Activated CD4-positive, alpha-beta memory T cell treated with anti-CD3 and anti-CD28 coated beads for 36 hours (primary cell): ENCODE measurements around the gene RPS19. TPM values are rescaled to one million over a fixed set of nuclear protein-coding genes. Genes with fewer than 3 reads are reported as not detected.

ENCODE experiments used
- CTCF ChIA-PET: fragments of 350-600 bp; sonication (Branson Sonifier 250); formaldehyde crosslinking; loops from one replicate; lab custom pipeline; 2021; ENCODE audit warnings: antibody characterized with exemption, inconsistent platforms; lab: Charles Lee
- POLR2A ChIA-PET: fragments of 350-600 bp; sonication (Branson Sonifier 250); formaldehyde crosslinking; loops from one replicate; lab custom pipeline; 2021; ENCODE audit warnings: antibody characterized with exemption; lab: Charles Lee
- DNase-seq: peaks from one replicate; pipeline ENCODE4 v3.0.0-alpha.2; 2020
- H3K27ac Mint-ChIP-seq: one replicate; pipeline ENCODE4 v1.8.0; 2021; ENCODE audit warnings: mixed read lengths
- H3K27me3 Mint-ChIP-seq: one replicate; pipeline ENCODE4 v1.8.0; 2021; ENCODE audit warnings: mixed read lengths
- H3K36me3 Mint-ChIP-seq: one replicate; pipeline ENCODE4 v1.8.0; 2021; ENCODE audit warnings: mixed read lengths
- H3K4me1 Mint-ChIP-seq: one replicate; pipeline ENCODE4 v1.8.0; 2021; ENCODE audit warnings: low read depth, mixed read lengths
- H3K4me3 Mint-ChIP-seq: one replicate; pipeline ENCODE4 v1.8.0; 2021; ENCODE audit warnings: mild to moderate bottlenecking, mixed read lengths
- H3K9me3 Mint-ChIP-seq: one replicate; pipeline ENCODE4 v1.8.0; 2021; ENCODE audit warnings: mixed read lengths
- intact Hi-C: fragments of 100-400 bp; cut with micrococcal nuclease; formaldehyde crosslinking; loops from one replicate; pipeline ENCODE4 v1.15.1; 2023
- total RNA-seq, 2 experiments: library from RNA; stranded (reverse); gene quantifications; one replicate each; pipeline ENCODE4 v1.2.3, GENCODE V29; 2021

The RPS19 gene
- total RNA-seq, 2 experiments from 2014 or later = 3,181 to 3,314 TPM

- H3K27me3 Mint-ChIP-seq = no peaks in the 10 kb centered on the region
- H3K4me1 Mint-ChIP-seq = no peaks in the 10 kb centered on the region
- H3K4me3 Mint-ChIP-seq = no peak within 1 kb of the TSS
Observed at GRCh38 chr19:41844601-41845000, 15.5 kb upstream of the RPS19 start, which contains the start of gene LYPD4. LYPD4 (minus strand) TSS chr19:41844683; CDS start chr19:41839285, 5,398 bp downstream.

GRCh38 chr19:41845001-41845050, 15.2 kb upstream of the RPS19 start, which contains the start of gene DMRTC2:
DMRTC2 (plus strand) TSS chr19:41845042; CDS start chr19:41847429, 2,387 bp downstream.
- Mint-ChIP-seq H3K4me1 (no peaks in the 10 kb centered on the region), H3K27ac (no peak within 1 kb of the TSS), H3K27me3 (no peaks in the 10 kb centered on the region), H3K36me3 (no peaks in the 10 kb centered on the region), H3K4me3 (no peak within 1 kb of the TSS), H3K9me3 (no peaks in the 10 kb centered on the region)
- no peak for DNase-seq
- intact Hi-C loops = no loop called here
- ChIA-PET POLR2A (no interaction called here), CTCF (interaction anchor here (1.0 kb wide), 1 partner anchor 9 kb away, joined by 4 read pairs; no protein-coding TSS in a partner anchor)

More at GRCh38 chr19:41844601-41845000, 15.5 kb upstream of the RPS19 start, which contains the start of gene LYPD4:
- Mint-ChIP-seq H3K9me3 (no peaks in the 10 kb centered on the region), H3K27ac (no peak within 1 kb of the TSS), H3K36me3 (no peaks in the 10 kb centered on the region)
- no peak for DNase-seq
- ChIA-PET POLR2A (no interaction called here), CTCF (interaction anchor here (1.0 kb wide), 1 partner anchor 8 kb away, joined by 4 read pairs; no protein-coding TSS in a partner anchor)
- intact Hi-C loops = no loop called here

- no peak for DNase-seq
- Mint-ChIP-seq H3K27me3 (no peaks in the 10 kb centered on the region), H3K9me3 (no peaks in the 10 kb centered on the region), H3K36me3 (no peaks in the 10 kb centered on the region), H3K4me3 (no peak overlapping the region), H3K27ac (no peak overlapping the region), H3K4me1 (no peaks in the 10 kb centered on the region)
- ChIA-PET POLR2A (no interaction called here), CTCF (interaction anchor here (1.0 kb wide), 1 partner anchor 9 kb away, joined by 4 read pairs; no protein-coding TSS in a partner anchor)
- intact Hi-C loops = no loop called here
Observed at GRCh38 chr19:41845051-41845590, 14.9 kb upstream of the RPS19 start.

GRCh38 chr19:41847351-41848105, 12.5 kb upstream of the RPS19 start:
- ChIA-PET CTCF (interaction anchor here (0.5 to 1.2 kb wide), 2 partner anchors 11 to 261 kb away, joined by 3 to 5 read pairs; no protein-coding TSS in a partner anchor), POLR2A (no interaction called here)
- Mint-ChIP-seq H3K36me3 (no peaks in the 10 kb centered on the region), H3K27ac (no peak overlapping the region), H3K27me3 (peaks cover 5% of the 10 kb centered on the region), H3K9me3 (no peaks in the 10 kb centered on the region), H3K4me3 (no peak overlapping the region), H3K4me1 (no peaks in the 10 kb centered on the region)
- intact Hi-C loops = no loop called here
- DNase-seq = no peak

GRCh38 chr19:41848666-41849065, 11.4 kb upstream of the RPS19 start:
- POLR2A ChIA-PET = no interaction called here

GRCh38 chr19:41849067-41849466, 11.0 kb upstream of the RPS19 start:
- H3K4me3 Mint-ChIP-seq = no peak overlapping the region
- POLR2A ChIA-PET = no interaction called here
- intact Hi-C loops = no loop called here
- no peak for DNase-seq
- H3K27ac Mint-ChIP-seq = no peak overlapping the region
- peaks cover 5% of the 10 kb centered on the region for H3K27me3 Mint-ChIP-seq
- H3K36me3 Mint-ChIP-seq = no peaks in the 10 kb centered on the region
- CTCF ChIA-PET = interaction anchor here (2.9 kb wide), 1 partner anchor 10 kb away, joined by 18 read pairs; the partner anchor contains the start of gene RPS19
- H3K9me3 Mint-ChIP-seq = no peaks in the 10 kb centered on the region
- no peaks in the 10 kb centered on the region for H3K4me1 Mint-ChIP-seq

More at GRCh38 chr19:41848666-41849065, 11.4 kb upstream of the RPS19 start:
- Mint-ChIP-seq H3K9me3 (no peaks in the 10 kb centered on the region), H3K4me3 (no peak overlapping the region), H3K27ac (no peak overlapping the region), H3K4me1 (no peaks in the 10 kb centered on the region), H3K27me3 (peaks cover 5% of the 10 kb centered on the region), H3K36me3 (no peaks in the 10 kb centered on the region)
- CTCF ChIA-PET = interaction anchor here (2.9 kb wide), 1 partner anchor 10 kb away, joined by 18 read pairs; the partner anchor contains the start of gene RPS19
- DNase-seq = no peak
- intact Hi-C loops = no loop called here

- Mint-ChIP-seq H3K27me3 (peaks cover 10% of the 10 kb centered on the region), H3K9me3 (no peaks in the 10 kb centered on the region), H3K27ac (no peak overlapping the region), H3K4me3 (no peak overlapping the region), H3K36me3 (no peaks in the 10 kb centered on the region), H3K4me1 (no peaks in the 10 kb centered on the region)
- intact Hi-C loops = no loop called here
- DNase-seq = no peak
- CTCF ChIA-PET = interaction anchor here (0.9 to 3.4 kb wide), 4 partner anchors 9 to 57 kb away, joined by 3 to 18 read pairs (median 9); partner anchors contain the start of gene RPS19
- POLR2A ChIA-PET = no interaction called here
Observed at GRCh38 chr19:41850381-41850780, 9.7 kb upstream of the RPS19 start.

- no peaks in the 10 kb centered on the region for H3K36me3 Mint-ChIP-seq
- CTCF ChIA-PET = interaction anchor here (0.6 to 3.4 kb wide), 5 partner anchors 8 to 1445 kb away, joined by 3 to 18 read pairs (median 8); partner anchors contain the start of gene RPS19
- DNase-seq = no peak
- H3K9me3 Mint-ChIP-seq = no peaks in the 10 kb centered on the region
- intact Hi-C loops = no loop called here
- no peak overlapping the region for H3K4me3 Mint-ChIP-seq
- no peaks in the 10 kb centered on the region for H3K4me1 Mint-ChIP-seq
- peaks cover 10% of the 10 kb centered on the region for H3K27me3 Mint-ChIP-seq
- POLR2A ChIA-PET = no interaction called here
- H3K27ac Mint-ChIP-seq = no peak overlapping the region
Observed at GRCh38 chr19:41851456-41851855, 8.6 kb upstream of the RPS19 start.

GRCh38 chr19:41853344-41853743, 6.7 kb upstream of the RPS19 start:
- ChIA-PET POLR2A (no interaction called here), CTCF (interaction anchor here (3.3 to 3.4 kb wide), 2 partner anchors 18 to 60 kb away, joined by 8 to 13 read pairs; no protein-coding TSS in a partner anchor)
- H3K9me3 Mint-ChIP-seq = no peaks in the 10 kb centered on the region
- no peak overlapping the region for H3K27ac Mint-ChIP-seq
- peaks cover 10% of the 10 kb centered on the region for H3K27me3 Mint-ChIP-seq
- H3K36me3 Mint-ChIP-seq = no peaks in the 10 kb centered on the region
- H3K4me1 Mint-ChIP-seq = no peaks in the 10 kb centered on the region
- H3K4me3 Mint-ChIP-seq = no peak overlapping the region
- intact Hi-C loops = no loop called here
- DNase-seq = no peak

- POLR2A ChIA-PET = no interaction called here
- Mint-ChIP-seq H3K9me3 (no peaks in the 10 kb centered on the region), H3K27me3 (peaks cover 10% of the 10 kb centered on the region), H3K4me3 (no peak overlapping the region), H3K27ac (no peak overlapping the region), H3K4me1 (no peaks in the 10 kb centered on the region), H3K36me3 (no peaks in the 10 kb centered on the region)
- no peak for DNase-seq
- intact Hi-C loops = no loop called here
- CTCF ChIA-PET = interaction anchor here (3.3 to 3.4 kb wide), 2 partner anchors 18 to 61 kb away, joined by 8 to 13 read pairs; no protein-coding TSS in a partner anchor
Observed at GRCh38 chr19:41853768-41854167, 6.3 kb upstream of the RPS19 start.

- Mint-ChIP-seq H3K4me1 (peaks cover 37% of the 10 kb centered on the region), H3K9me3 (no peaks in the 10 kb centered on the region), H3K4me3 (peak overlapping the region; percentile 87), H3K27ac (peak overlapping the region; percentile 94), H3K27me3 (peaks cover 5% of the 10 kb centered on the region), H3K36me3 (peaks cover 37% of the 10 kb centered on the region)
- DNase-seq = no peak
- intact Hi-C loops = loop anchor here (1.0 to 2.0 kb wide), 4 partner anchors 28 to 100 kb away; partner anchors contain the start of gene RABAC1
- POLR2A ChIA-PET = interaction anchor here (0.6 to 4.5 kb wide), 10 partner anchors 9 to 420 kb away, joined by 3 to 68 read pairs (median 8); partner anchors contain the start of genes DMAC2 and RABAC1
- CTCF ChIA-PET = interaction anchor here (0.6 to 4.2 kb wide), 19 partner anchors 9 to 495 kb away, joined by 3 to 51 read pairs (median 4); partner anchors contain the start of genes B9D2, ERFL and RABAC1
Observed at GRCh38 chr19:41859213-41859617, 840 bp upstream of the RPS19 start.
